HG02981 (cell line): ENCODE data around the gene SLC9A8.

ENCODE experiments used
- ATAC-seq: cut with Tn5 transposase; IDR thresholded peaks from one replicate; pipeline ENCODE4 v1.9.1; 2021; ENCODE audit warnings: mild to moderate bottlenecking, moderate library complexity; ENCODE audit not compliant: unreplicated experiment

SLC9A8 gene

DNA sequence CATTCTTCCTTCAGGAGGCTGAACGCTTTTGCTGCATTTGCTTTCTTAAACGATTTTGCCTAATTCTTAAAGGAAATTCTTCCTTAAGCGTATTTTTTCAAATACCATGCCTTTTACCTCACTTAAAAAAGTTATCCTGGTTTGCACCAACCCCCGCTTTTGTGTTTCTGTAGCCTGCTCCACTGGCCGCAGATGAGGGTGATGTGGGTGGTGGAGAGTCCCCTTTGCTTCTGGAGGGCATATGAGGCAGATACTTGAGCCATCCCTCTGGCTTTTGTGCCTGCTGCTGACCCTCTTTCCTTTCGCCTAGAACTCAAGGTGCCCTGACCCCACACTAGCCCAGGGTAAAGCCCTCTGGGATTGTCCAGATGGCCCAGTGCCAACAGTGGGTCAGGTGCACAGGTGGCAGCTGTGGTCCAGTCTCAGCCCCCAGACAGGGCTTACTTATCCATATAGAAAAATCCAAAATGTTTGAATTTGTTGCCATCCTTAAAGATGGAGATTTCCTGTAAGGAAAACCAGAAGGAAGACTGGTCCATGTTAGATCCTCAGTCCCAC lies 58.8 kb downstream of the SLC9A8 start:
- no peak for ATAC-seq

DNA sequence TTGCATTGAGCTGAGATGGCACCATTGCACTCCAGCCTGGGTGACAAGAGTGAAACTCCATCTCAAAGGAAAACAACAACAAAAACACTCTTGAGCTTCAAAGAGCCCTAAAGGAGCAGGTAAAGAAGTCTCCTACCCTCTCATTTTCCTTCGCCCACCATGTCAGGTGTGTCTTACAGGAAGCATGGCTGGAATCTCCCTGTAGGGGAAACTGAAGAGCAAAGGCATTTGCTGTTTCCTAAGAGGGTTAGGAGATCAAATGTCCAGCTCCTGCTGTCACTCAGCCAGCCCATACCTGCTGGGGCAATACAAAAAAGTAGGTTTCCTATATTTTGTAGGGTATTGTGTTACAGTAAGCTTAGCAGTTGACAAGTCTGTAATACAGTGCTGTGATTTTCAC lies 59.4 kb downstream of the SLC9A8 start:
- no peak for ATAC-seq

DNA sequence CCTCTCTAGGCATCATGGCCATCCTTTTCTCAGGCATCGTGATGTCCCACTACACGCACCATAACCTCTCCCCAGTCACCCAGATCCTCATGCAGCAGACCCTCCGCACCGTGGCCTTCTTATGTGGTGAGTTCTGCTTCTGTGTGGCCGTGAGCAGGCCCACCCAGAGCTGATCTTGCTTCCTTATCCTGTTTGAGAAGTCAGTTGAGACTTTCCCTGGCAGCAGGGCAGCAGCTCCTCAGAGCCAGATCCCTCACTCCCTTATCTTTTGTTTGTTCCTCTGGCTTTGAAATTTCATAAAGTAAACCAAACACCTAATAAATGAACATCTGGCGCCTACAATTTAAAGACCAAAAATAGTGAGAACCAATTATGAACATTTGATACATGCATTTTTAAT lies 62.1 kb downstream of the SLC9A8 start:
- ATAC-seq: no peak

DNA sequence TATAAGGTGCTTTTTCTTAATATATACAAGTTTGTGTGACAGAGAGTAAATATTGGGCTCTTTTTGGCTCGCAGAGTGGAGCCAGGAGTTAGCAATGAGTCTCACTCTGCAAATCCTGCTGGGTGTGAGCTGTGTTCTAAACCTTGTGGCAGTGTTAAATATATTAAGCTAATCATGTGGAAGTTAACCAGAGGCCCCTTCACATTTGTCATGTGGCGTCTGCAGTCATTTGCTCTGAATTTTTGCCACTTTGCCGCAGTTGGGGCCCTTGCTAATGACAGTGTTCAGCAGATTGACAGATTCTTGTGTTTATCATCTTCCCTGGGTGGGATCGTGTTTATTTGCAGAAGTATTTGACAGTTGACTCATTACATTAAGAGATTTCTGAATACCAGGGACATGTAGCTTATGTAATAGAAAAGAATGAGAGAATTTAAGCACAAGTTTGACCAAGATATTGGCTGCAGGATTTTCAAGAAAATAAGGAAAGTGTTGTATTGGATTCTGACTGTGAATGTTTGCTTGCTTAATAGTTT lies 64.8 kb downstream of the SLC9A8 start:
- no peak for ATAC-seq

DNA sequence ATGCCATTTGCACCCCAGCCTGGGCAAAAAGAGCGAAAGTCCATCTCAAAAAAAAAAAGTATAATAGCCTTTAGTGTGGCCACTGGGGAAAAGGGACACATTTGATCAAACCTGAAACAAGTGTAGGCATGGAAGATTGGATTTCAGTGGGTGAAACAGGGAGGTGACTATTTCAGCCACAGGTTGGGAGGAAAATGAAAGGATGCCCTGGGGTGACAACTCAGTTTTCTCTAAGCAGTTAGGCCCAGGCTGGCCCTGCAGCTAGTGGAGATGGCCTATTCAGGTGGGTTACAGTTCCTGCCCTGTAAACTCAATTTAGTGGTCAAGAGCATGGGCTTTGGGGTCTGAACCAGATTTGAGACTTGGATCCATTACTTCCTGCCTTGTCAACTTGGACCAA lies 66.3 kb downstream of the SLC9A8 start:
- ATAC-seq: no peak

DNA sequence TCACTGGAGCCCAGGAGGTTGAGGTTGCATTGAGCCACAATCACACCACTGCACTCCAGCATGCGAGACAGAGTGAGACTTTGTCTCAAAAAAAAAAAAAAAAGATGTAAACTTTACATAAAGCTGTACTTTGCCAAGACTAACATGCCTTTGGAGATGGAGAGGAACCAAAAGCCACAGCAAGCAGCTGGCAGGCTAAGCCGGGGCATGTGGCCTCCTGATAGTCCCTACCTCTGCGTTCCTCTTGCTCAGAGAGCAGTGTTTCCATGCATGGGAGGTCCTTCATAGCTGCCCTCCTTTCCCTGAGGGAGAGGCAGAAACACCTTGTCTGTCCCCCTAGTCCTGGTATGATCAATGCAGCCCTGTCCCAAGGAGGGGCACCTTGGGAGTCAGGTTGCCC lies 67.5 kb downstream of the SLC9A8 start:
- no peak for ATAC-seq

DNA sequence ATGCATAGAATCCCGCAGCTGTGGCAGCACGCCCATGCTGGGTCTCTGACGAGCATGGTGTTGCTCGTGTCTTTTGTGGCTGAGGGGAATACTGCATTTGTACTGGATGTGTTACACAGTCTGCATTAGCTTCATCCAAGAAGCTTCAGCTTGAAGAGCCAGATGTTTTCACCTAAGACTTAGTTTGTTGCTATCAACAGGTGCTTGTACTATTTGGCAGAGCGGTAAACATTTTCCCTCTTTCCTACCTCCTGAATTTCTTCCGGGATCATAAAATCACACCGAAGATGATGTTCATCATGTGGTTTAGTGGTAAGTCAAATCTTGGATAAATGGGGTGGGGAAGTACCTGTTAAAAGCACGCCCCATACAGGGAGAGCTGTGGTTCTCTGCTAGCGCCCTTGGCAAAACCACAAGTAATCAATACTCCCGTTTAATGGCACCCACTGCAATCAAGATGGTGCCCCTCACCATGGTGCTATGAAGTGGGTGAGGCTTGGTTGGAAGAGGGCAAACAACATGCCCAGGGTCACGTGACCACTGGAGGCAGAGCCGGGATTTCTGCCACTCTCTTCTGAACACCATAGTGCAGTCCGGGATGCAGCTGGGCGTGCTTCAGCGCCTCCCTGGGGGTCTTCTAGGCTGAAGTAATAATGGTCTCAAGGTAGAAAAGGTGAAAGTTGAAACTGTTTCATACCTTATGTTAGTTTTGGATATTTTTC lies 68.3 kb downstream of the SLC9A8 start:
- ATAC-seq: no peak

DNA sequence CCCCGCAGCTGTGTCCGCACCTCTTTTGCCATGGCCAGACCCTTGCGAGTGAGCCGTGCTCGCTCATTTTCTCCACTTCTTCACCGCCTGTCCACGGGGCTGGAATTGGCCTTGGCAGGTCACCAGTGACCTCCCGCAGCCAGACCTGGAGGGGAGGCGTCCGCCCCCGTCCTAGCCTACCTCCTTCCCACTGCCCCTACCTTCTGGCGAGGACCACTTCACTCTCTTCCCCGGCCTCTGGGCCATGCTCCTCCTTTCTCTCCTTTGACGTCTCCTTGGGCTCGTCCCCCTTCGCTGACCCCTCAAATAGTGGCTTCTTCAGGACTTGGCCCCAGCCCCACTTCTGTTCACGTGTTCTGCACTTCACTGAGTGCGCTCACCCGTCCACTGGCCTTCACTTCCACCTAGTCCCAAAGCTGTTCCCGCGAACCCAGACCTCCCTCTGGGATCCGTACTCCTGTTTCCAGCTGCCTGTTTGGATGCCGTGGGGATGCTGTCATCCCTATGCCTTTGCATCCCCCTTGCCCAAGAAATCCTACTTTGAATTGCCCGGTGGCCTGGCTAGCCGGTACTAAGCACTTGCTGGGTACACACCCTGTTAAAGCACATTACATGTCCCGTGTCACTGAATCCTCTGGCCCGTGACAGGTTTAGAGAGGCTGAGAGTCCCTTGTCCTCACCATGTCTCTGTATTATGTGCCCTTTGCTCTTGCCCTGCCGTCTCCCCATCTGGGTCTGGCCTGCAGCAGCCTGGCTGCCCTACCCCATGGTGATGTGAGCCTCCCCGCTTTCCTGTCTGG lies 69.7 kb downstream of the SLC9A8 start:
- no peak for ATAC-seq

DNA sequence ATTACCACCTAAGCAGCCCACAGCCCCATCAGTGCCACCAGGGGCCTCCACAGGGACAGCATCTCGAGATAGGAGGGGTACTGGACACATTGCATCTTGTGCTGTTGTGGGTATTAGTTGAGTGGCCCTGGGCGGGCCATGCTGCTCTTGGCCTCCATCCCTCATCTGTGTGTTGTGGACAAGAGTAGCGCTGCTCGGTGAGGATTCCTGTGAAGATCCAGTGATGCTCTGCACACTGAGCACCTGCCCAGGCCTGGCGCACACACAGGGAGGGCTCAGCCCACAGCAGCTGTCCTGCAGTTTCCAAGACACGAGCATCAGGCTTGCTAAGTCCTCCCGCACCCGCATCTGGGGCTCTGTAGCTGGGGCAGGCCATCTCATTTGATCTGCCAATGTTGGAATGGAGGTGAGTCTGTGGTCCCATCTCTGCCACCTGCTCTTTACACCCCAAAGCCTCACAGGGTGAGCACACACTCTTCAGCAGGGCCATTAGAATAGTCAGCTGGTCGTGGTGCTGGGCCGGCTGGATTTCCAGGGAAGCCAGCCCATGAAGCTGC lies 70.7 kb downstream of the SLC9A8 start:
- no peak for ATAC-seq

DNA sequence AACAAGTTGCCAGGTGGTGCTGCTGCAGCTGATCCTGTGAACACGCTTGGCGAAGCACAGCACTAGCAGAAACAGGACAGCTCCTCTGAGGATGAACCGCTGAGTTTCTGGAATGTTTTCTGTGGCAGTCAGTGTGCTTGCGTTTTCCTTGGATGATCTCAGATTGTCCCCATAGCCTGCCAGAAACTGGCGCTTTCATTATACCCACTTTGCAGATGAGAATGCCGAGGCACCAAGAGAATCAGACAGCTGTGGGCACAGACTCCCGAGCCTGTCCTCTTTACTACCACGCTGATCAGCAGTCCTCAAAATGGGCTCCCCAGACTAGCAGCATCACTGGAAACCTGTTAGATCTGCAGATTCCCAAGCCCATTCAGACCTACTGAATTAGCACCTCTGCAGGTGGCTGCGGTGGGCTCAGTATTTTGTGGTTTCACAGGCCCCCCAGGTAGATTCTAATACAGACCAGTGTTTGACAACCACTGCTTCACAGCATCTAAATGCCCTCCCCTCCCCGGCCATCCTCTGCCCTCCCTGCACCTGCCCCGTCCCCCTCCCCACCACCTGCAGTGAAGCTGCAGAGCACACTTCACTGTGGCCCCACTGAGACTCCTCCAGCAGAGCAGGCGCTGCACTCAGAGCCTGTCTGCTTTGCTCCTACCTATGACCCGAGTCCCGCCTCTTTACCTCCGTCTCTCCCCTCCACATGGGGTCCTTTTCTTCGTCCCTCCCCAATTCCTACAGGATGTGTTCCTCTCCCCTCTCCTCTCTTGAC lies 73.1 kb downstream of the SLC9A8 start:
- ATAC-seq: no peak

DNA sequence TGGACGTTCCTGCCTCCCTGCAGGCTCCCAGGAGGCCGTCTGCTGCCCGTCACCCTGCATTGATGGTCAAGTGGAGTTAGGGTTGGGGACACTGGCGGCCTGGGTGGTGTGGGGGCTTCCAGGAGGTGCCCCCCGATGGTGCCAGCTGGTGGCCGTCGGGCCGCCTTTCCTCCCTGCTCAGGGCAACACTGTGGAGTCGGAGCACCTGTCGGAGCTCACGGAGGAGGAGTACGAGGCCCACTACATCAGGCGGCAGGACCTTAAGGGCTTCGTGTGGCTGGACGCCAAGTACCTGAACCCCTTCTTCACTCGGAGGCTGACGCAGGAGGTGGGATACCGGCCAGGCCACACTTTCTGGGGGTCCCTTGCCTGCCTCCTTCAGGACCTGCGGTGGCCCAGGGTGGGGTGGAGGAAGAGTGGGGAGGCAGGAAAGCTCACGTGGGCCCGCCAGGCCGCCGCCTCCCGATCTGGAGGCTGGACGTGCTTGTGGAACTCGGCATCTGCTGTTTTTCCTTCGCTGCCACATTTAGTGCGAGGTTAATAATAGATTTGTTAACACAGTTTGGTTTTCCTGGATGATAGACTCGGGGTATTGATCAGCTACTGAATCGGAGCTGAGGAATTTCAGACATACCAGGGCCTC lies 74.1 kb downstream of the SLC9A8 start:
- no peak for ATAC-seq

DNA sequence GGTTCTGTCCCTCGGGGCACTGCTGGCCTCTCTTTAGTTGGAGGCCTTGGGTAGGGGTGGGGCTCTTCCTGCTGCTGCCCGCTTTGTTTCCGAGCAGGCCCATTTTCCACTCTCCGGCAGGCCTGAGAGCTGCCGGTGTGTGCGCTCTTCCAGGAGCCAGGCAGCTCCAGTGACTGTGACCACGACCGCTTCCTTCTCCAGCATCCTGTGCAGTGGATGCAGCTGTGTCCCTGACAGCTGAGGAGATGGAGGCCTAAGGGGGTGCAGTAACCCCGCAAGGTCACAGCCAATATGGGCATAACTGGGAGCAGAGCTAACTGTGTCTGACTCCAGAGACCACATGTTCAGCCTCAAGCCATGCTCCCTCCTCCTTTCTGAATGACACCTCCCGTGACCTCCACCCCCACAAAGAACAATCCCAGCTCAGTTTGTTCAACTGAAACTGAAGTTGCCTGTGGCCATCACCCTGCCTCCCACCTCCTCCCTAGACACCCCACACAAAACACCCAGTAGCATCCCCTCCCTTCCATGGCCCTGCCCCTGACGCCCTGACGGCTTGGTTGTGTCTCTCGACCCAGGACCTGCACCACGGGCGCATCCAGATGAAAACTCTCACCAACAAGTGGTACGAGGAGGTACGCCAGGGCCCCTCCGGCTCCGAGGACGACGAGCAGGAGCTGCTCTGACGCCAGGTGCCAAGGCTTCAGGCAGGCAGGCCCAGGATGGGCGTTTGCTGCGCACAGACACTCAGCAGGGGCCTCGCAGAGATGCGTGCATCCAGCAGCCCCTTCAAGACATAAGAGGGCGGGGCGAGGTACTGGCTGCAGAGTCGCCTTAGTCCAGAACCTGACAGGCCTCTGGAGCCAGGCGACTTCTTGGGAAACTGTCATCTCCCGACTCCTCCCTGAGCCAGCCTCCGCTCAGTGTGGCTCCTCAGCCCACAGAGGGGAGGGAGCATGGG lies 74.9 kb downstream of the SLC9A8 start:
- no peak for ATAC-seq

DNA sequence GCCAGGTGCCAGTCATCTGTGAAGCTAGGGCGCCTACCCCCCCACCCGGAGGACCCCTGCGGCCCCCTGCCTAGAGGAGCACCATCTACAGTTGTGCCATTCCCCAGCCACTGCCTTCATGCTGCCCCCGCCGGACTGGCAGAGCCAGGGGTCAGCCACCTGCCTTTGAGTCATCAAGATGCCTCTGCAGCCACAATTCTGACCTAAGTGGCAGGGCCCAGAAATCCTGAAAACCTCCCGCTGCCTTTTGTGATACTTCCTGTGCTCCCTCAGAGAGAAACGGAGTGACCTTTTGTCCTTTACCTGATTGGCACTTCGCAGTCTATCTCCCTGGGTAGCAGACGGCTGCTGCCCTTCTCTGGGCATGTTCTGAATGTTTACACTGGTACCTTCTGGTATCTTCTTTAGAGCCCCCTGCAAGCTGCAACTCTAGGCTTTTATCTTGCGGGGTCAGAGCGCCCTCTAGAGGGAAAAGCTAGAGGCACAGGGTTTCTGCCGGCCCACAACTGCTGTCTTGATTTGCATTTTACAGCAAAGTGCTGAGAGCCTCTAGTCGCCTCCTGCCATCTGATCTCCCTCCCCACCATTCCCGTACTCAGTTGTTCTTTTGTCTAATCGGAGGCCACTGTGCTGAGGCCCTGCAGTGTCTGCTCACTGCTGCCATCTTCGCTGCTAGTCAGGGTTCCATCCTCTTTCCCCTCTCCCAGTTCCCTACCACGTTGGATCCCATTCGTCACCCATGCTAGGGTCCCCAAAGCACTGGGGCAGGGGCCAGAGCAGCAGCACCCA lies 75.8 kb downstream of the SLC9A8 start:
- ATAC-seq: no peak

DNA sequence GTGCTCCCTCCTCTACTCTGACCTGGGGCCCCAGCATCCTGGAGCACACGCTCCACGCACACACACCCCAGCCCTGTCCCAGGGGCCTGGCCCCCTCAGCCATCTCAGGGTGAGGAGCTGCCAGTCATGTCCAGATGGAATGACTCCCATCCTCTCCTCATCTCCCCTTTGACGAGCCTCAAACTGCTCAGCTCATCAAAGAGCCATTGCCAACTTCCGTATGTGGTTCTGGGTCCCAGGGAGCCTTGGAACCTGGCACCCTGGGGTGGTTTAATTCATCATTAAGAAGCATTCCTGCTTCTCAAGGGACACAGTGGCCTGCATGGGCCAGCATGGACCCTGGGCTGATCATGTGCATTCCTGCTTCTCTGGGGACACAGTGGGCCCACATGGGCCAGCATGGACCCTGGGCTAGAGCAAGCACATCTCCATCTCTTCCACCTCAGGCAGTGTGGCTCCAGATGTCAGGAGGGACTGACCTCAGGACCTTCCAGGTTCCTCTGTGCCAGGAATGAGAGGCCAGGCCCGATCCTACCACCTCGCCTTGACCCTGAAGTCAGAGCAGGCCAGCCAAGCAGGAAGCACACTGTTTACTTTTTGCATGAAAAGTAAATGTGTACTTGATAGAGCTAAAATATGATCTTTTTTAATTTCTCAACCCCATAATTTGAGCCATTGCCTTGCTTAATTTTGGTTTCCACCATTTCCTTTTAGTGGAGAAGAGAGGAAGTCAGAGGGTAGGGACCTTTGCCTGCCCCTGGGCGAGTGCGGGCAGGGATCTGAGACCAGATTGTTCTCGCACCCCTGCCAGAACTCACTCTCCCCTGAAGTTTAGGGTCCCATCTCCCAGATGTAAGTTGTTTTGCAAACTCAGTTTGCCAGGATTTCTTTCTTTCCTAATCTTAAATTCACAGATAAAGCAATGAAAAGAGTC lies 76.6 kb downstream of the SLC9A8 start:
- no peak for ATAC-seq

DNA sequence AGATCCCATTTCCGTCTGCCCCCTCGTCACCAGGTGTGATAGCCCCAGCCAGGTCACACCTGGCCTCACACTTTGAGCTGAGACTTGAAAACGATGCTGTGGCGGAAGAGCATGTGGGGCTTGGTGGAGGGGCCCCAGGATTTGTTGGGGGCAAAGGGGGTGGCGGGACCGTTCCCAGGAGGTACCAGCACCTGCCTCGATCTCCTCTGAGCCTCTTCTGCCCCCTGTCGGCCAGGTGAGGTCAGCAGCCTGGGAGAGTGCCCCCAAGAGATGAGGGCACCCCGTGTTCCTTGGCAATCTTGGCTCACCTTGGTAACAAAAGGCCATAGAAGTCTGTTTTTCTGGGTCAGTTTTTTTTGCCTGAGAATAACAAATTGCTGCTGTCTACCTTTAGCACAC lies 77.3 kb downstream of the SLC9A8 start:
- no peak for ATAC-seq

DNA sequence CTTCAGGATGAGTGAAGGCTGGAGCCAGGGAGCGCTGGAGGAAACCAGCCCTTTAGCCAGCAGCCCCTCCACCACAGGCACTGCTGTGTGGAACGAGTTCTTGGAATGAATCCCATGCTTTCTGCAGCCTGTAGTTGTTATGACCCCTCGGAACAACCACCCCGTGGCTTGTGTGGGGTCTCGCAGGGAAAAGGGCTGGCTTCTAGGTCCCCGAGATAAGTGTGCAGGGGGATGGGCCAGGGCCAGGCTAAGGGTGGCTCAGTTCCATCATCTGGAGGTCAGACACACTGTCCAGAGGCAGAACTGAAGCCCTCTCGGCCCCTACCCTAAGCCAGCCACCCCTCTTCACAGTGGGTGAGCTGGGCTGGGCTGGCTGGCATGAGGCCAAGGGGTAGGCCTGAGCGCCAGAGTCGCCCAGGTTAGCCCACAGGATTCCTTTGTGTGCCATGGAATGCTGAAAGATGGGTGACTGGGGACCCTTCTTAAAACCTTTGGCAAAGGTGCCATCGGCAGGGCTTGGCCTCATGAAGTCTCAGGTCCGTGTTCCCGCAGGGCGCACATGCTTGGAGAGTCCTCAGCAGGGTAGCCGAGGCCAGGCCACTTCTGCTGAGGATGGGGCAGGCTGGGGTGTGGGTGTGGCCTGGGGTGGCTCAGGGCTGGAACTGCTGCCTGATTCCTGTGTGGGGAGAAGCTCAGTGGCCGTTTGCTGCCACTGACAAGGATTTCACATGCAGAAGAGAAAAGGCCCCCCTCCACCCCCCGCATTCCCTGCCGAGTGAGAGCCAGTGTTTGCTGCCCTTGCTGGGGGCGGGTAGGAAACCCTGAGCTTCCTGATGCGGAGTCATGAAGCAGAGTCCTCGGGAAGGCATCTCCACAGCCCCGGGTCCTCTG lies 78.1 kb downstream of the SLC9A8 start:
- no peak for ATAC-seq
